Activated T-cell treated with anti-CD3 and anti-CD28 coated beads, Interleukin-2, amount 50 U/mL, for 4 hours (primary cell): ENCODE results near the gene SHFL. TPM values are rescaled to one million over a fixed set of nuclear protein-coding genes. Genes with fewer than 3 reads are reported as not detected.

Source experiments
- ATAC-seq, 2 donors: fragments of 200-7000 bp; cut with Tn5 transposase; one replicate each; pipeline ENCODE4 v1.10.0; 2021
- DNase-seq: peaks from one replicate; pipeline ENCODE4 v3.0.0-alpha.2; 2020
- H3K27me3 Mint-ChIP-seq: one replicate; pipeline ENCODE4 v1.8.0; 2021; ENCODE audit warnings: low read depth, mixed read lengths
- H3K36me3 Mint-ChIP-seq: one replicate; pipeline ENCODE4 v1.8.0; 2022; ENCODE audit warnings: mixed read lengths; ENCODE audit not compliant: insufficient read depth
- H3K4me1 Mint-ChIP-seq: one replicate; pipeline ENCODE4 v1.8.0; 2021; ENCODE audit warnings: low read depth, mixed read lengths
- H3K4me3 Mint-ChIP-seq: one replicate; pipeline ENCODE4 v1.8.0; 2021; ENCODE audit warnings: mild to moderate bottlenecking, moderate library complexity, mixed read lengths
- H3K9me3 Mint-ChIP-seq: one replicate; pipeline ENCODE4 v1.8.0; 2021; ENCODE audit warnings: mixed read lengths
- total RNA-seq, 3 donors: library from RNA; stranded (reverse); gene quantifications; one replicate each; pipeline ENCODE4 v1.2.1, GENCODE V29; 2021

The SHFL gene
- total RNA-seq, 3 donors from 2014 or later: 20.1 to 26.8 (median 26.2) TPM

DNA sequence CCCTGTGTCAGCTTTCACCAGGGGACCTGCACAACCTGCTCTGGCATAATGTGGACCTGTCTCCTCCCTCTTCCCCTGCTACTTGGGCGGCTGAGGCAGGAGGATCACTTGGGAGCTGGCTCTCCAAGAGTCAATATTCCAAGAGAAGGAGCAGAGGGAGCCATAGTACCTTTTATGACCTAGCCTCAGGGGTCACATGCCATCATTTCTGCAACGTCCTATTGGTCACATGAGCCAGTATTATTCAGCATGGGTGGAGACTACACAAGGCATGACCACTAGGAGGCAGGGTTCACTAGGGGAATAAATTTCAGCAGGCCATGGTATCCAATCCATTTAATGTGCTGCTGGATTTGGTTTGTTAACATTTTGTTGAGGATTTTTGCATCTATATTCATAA is 12.0 kb upstream of the SHFL start:
- Mint-ChIP-seq H3K27me3 (no peaks in the 10 kb centered on the region), H3K9me3 (no peaks in the 10 kb centered on the region), H3K36me3 (no peaks in the 10 kb centered on the region), H3K4me1 (no peaks in the 10 kb centered on the region), H3K4me3 (no peak overlapping the region)
- ATAC-seq (peak; percentile 90 to 91), DNase-seq (peak; percentile 29)

- no peaks in the 10 kb centered on the region for H3K36me3 Mint-ChIP-seq
- no peak overlapping the region for H3K4me3 Mint-ChIP-seq
- ATAC-seq: no peak
- no peaks in the 10 kb centered on the region for H3K9me3 Mint-ChIP-seq
- H3K4me1 Mint-ChIP-seq: no peaks in the 10 kb centered on the region
- no peaks in the 10 kb centered on the region for H3K27me3 Mint-ChIP-seq
- DNase-seq: no peak
Observed at GRCh38 chr19:10076535-10076934, 9.6 kb upstream of the SHFL start.

GRCh38 chr19:10078329-10078728 is 7.8 kb upstream of the SHFL start:
- H3K4me3 Mint-ChIP-seq: no peak overlapping the region
- ATAC-seq (no peak), DNase-seq (no peak)
- no peaks in the 10 kb centered on the region for H3K27me3 Mint-ChIP-seq
- H3K4me1 Mint-ChIP-seq: no peaks in the 10 kb centered on the region
- no peaks in the 10 kb centered on the region for H3K9me3 Mint-ChIP-seq
- no peaks in the 10 kb centered on the region for H3K36me3 Mint-ChIP-seq

DNA sequence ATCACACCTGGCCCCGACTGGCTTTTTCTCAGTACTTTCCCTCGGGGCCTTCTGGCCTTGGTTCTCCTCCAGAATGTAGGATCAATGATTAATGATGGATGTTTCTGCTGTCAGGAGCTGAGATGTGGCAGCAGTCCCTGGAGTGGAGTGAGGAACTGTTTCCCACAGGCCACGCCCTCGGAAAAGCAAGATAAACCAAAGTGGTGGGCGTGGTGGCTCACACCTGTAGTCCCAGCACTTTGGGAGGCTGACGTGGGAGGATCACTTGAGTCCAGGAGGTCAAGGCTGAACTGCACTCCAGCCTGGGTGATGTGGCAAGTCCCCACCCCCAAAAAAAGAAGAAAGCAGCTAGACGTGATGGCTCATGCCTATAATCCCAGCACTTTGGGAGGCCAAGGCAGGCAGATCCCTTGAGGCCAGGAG is 7.1 kb upstream of the SHFL start:
- Mint-ChIP-seq H3K36me3 (no peaks in the 10 kb centered on the region), H3K4me3 (no peak overlapping the region), H3K27me3 (no peaks in the 10 kb centered on the region), H3K9me3 (no peaks in the 10 kb centered on the region), H3K4me1 (no peaks in the 10 kb centered on the region)
- ATAC-seq (no peak), DNase-seq (no peak)

DNA sequence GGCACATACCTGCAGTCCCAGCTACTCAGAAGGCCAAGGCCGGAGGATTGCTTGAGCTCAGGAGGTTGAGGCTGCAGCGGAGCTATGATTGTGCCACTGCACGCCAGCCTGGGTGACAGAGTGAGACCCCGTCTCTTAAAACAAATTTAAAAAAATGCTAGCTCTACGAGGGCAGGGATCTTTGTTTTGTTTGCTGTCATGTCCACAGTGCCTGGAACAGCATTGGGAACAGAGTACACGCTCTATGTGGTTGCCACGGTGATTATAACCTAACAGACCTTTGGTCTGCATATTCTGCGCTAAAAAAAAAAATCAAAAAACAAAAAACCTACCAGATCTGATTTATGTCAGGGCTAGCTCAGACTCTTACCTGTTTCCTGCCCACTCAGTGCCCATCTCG is 2.2 kb upstream of the SHFL start:
- DNase-seq (no peak), ATAC-seq (no peak)
- H3K27me3 Mint-ChIP-seq: no peaks in the 10 kb centered on the region
- H3K4me1 Mint-ChIP-seq: peaks cover 10% of the 10 kb centered on the region
- no peaks in the 10 kb centered on the region for H3K36me3 Mint-ChIP-seq
- H3K9me3 Mint-ChIP-seq: no peaks in the 10 kb centered on the region
- H3K4me3 Mint-ChIP-seq: no peak overlapping the region

- no peak for DNase-seq
- no peak for ATAC-seq
- Mint-ChIP-seq H3K27me3 (no peaks in the 10 kb centered on the region), H3K4me1 (peaks cover 10% of the 10 kb centered on the region), H3K36me3 (peaks cover under 1% of the 10 kb centered on the region), H3K9me3 (no peaks in the 10 kb centered on the region), H3K4me3 (peak overlapping the region; percentile 84)
Observed at GRCh38 chr19:10084803-10085202, 1.3 kb upstream of the SHFL start.

DNA sequence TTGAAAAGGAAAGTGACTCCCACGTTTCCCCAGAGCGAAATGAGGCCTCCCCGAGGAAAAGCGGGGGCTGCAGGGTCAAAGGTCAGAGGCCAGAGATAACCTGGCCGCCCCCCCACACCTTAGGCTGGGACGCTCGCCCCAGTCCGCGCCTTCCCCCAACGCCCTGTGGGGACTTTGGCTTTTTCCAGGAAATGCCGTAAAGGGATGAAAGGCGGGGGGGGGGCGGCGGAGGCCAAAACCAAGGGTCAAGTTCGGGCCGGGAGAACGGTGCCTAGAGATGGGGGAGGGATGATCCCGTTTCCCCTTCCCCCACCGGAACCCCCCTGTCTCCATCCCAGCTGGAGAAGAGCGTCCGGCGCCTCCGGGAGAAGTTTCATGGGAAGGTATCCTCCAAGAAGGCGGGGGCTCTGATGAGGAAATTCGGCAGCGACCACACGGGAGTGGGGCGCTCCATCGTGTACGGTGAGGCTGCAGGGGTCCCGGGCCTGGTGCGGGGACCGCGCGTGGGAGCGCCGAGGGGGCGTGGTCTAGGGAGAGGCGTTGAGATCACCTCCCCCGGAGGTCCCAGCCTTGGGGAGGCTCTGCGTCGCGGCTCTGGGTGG is 575 bp downstream of the SHFL start:
- ATAC-seq: peak; percentile 3 to 10
- Mint-ChIP-seq H3K4me3 (peak overlapping the region; percentile 84), H3K9me3 (no peaks in the 10 kb centered on the region)

GRCh38 chr19:10087296-10088061 is 1.4 kb downstream of the SHFL start:
- no peaks in the 10 kb centered on the region for H3K9me3 Mint-ChIP-seq
- ATAC-seq (no peak), DNase-seq (no peak)
- H3K27me3 Mint-ChIP-seq: no peaks in the 10 kb centered on the region
- H3K4me3 Mint-ChIP-seq: peak overlapping the region; percentile 84
- H3K36me3 Mint-ChIP-seq: peaks cover 9% of the 10 kb centered on the region
- peaks cover 12% of the 10 kb centered on the region for H3K4me1 Mint-ChIP-seq

More for the DNA sequence above, 575 bp downstream of the SHFL start:
- Mint-ChIP-seq H3K36me3 (peaks cover 5% of the 10 kb centered on the region), H3K27me3 (no peaks in the 10 kb centered on the region), H3K4me1 (peaks cover 12% of the 10 kb centered on the region)
- peak; percentile 55 for DNase-seq

GRCh38 chr19:10088949-10089554 is 2.9 kb downstream of the SHFL start:
- no peaks in the 10 kb centered on the region for H3K9me3 Mint-ChIP-seq
- DNase-seq: no peak
- no peak for ATAC-seq
- H3K27me3 Mint-ChIP-seq: no peaks in the 10 kb centered on the region
- peaks cover 18% of the 10 kb centered on the region for H3K36me3 Mint-ChIP-seq
- H3K4me1 Mint-ChIP-seq: peaks cover 12% of the 10 kb centered on the region
- no peak overlapping the region for H3K4me3 Mint-ChIP-seq

DNA sequence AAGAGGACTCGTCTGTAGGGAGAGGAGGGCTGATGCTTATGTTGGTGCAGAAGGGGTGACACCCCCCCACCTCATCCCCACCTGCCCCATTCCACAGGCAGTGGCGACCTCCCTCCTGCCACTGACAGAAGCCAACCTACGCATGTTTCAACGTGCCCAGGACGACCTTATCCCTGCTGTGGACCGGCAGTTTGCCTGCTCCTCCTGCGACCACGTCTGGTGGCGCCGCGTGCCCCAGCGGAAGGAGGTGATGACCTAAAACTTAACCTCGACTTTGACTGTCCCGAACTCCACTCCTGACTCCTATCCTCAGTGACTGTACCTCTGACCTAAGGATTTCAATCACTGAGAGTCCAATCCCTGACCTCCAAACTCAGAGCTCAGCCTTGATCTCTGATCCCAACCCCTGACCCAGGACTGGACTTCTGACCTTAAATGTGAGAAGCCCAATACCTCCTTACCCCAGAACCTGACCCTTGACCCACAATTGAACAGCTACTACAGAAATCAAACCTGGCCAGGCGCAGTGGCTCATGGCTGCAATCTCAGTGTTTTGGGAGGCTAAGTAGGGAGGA is 3.8 kb downstream of the SHFL start:
- Mint-ChIP-seq H3K4me3 (no peak overlapping the region), H3K36me3 (peaks cover 21% of the 10 kb centered on the region)

GRCh38 chr19:10091370-10091687 is 5.2 kb downstream of the SHFL start:
- Mint-ChIP-seq H3K27me3 (no peaks in the 10 kb centered on the region), H3K4me1 (peaks cover 15% of the 10 kb centered on the region), H3K36me3 (peaks cover 21% of the 10 kb centered on the region), H3K4me3 (no peak overlapping the region), H3K9me3 (no peaks in the 10 kb centered on the region)
- DNase-seq: no peak
- ATAC-seq: no peak

More for the DNA sequence above, 3.8 kb downstream of the SHFL start:
- DNase-seq (no peak), ATAC-seq (no peak)
- peaks cover 12% of the 10 kb centered on the region for H3K4me1 Mint-ChIP-seq
- no peaks in the 10 kb centered on the region for H3K27me3 Mint-ChIP-seq
- no peaks in the 10 kb centered on the region for H3K9me3 Mint-ChIP-seq

- DNase-seq (no peak), ATAC-seq (no peak)
- H3K36me3 Mint-ChIP-seq: peaks cover 21% of the 10 kb centered on the region
- H3K4me1 Mint-ChIP-seq: peaks cover 16% of the 10 kb centered on the region
- no peak overlapping the region for H3K4me3 Mint-ChIP-seq
- H3K27me3 Mint-ChIP-seq: no peaks in the 10 kb centered on the region
- H3K9me3 Mint-ChIP-seq: no peaks in the 10 kb centered on the region
Observed at GRCh38 chr19:10091895-10092641, 6.0 kb downstream of the SHFL start.

DNA sequence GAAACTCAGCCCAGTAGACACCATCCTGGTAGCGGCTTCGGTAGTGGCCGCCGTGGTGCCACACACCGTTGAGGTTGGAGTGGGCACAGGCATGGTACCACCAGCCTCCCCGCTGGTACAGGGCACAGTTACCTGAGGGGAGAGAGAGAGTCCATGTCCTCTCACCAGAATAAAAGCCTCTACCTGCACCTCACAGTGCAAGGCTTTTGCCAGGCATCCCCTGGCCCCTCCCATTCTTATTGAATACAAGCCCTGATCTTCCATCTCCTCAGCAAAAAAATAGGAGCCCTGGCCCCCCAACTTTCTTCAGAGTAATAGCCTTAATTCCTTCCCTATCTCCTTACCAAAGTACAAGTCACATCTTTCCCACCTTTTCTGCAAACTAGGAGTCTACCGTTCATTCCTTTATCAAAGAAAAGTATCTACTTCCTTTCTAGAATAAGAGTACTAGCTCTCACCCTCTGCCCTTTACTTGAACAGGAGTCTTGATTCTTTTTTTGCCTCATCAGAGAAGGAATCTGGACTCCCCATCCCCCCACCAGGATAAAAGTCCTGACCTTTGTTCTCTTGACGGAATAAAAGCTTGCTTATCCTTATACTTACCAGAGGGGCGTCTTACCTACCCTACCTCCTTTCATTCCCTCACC is 6.7 kb downstream of the SHFL start:
- peaks cover 21% of the 10 kb centered on the region for H3K36me3 Mint-ChIP-seq
- DNase-seq (no peak), ATAC-seq (no peak)
- H3K4me1 Mint-ChIP-seq: peaks cover 10% of the 10 kb centered on the region
- H3K9me3 Mint-ChIP-seq: no peaks in the 10 kb centered on the region
- H3K4me3 Mint-ChIP-seq: no peak overlapping the region
- H3K27me3 Mint-ChIP-seq: no peaks in the 10 kb centered on the region
